ENCODE data around the gene GPR18. TPM values are rescaled to one million over a fixed set of nuclear protein-coding genes. Genes with fewer than 3 reads are reported as not detected.
"Not testable (repeated sequence)": the region's sequence is repeated elsewhere in the genome, so short reads cannot be mapped to it uniquely, and the experiment has no call there.

Gene GPR18
- polyA plus RNA-seq, 1 donor: 0.28 TPM

DNA sequence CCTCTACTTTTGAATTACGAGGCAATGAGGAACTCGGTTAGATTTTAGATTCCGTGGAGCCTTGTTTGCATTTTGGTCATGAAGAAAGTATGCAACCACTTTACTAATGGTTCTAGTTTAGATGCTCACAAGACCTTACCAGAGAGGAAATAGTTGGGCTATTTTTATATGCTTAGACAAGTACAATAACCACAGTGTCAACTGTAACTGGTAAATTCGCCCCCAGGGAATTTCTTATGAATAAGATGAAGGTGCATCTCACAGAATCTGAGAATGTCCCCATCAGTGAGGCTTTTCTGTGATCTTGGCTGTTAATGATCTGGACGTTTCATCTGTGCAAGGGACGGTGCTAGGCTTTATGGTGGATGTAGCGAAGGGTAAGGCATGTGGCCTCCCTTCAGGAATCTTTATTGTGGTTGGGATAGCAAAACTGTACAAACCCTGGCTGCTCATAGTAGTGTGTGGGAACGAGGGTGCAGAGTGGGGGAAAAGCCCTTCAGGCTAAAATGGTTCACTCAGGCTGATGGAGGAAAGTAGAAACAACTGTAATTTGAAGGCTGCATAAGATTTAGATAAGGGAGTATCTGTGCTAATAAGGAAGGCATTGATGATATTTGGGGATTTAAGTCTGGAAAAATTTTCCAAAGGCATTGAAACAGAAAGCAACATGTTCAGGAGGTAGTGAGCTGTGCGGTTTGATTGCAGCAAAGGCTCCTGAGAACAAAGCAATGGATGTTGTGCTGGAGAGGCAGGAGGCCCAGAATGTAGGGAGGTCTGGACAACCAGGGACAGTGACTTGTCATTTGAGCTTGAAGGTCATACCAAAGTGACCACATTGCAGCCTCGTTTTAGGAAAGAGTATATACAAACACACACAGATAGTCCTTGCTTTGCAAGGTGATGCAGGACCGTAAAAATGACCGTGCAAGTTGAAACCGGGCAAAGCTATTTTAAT is 29.2 kb downstream of the GPR18 start:
- no peak for DNase-seq

DNA sequence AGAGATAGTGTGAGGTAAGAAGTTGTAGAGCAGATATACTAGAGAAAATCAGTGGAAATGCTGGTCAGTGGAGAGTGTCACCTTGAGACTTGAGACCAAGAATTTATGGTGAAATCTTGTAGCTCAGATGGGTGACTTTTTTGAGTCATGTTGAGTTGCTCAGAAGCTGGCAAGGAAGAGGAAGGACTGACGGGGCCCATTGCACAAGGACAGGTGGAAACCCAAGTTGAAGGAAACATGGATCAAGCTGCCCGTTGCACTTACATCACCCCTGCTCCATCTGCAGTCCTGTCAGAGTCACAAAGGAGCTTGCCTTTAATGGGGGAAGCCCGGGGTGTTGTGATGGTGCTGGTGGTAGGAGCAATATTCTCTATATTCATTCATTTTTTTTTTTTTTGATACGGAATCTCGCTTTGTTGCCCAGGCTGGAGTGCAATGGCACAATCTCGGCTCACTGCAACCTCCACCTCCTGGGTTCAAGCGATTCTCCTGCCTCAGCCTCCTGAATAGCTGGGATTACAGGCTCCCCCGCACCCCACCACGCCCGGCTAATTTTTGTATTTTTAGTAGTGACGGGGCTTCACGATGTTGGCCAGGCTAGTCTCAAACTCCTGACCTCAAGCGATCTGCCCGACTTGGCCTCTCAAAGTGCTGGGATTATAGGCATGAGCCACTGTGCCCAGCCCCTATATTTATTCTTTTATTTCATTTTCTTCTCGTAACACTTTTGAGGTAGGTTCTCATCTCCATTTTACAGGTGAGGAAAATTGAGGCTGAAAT is 30.1 kb downstream of the GPR18 start:
- no peak for DNase-seq

DNA sequence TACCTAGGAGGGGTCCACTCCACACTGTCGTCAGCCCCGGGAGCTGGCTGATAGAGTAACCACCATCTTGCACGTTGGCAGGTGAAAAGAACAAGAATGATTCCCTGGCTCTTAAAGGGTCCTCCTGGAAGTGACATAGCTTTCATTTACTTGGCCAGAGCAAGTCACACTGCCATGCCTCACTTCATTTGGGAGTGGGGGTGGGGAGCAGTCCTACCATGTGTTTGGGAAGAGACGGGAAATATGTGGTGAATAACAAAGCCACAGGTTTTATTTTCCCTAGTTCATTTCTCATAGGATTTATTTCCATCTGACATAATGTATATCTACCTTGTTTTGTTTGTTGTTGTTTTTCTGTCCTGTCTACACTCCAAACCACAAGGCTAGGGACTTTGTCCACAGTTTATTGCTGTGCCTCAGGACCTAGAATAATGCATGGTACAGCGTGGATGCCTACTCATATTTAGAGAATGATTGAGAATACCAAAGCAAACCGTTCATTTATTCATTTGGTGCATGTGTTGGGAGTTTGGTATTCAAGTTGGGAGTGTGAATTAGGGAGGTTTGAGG is 30.8 kb downstream of the GPR18 start:
- no peak for DNase-seq

DNA sequence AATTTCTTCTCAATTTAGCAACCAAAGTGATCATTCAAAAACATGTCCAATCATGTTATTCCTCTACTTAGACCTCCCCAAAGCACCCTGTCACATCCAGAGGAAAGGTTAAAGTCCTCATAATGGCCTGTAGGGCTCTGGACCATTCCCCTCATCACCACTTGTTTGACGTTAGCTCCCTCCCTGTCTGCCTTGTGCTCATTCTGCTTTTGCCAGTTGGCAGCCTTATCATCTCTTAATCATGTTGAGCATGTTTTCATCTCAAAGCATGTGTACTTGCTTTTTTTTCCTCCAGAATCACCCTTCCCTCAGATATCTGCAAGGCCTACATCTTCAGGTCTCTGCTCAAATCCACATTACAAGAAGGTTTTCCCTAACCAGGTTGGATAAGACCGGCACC is 31.7 kb downstream of the GPR18 start:
- DNase-seq: no peak

DNA sequence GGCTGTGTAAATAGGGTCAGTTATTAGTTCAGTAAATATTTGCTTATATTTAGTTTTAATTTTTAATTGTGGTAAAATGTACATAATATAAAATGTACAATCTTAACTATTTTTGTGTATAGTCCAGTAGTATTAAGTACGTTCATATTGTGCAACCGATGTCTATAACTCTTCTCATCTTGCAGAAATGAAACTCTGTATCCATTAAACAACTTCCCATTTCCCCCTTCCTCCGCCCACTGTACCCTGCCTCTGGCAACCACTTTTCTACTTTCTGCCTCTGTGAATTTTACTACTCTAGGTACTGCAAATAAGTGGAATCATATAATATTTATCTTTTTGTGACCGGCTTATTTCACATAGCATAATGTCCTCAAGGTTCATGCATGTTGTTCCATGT is 33.1 kb downstream of the GPR18 start:
- no peak for DNase-seq

DNA sequence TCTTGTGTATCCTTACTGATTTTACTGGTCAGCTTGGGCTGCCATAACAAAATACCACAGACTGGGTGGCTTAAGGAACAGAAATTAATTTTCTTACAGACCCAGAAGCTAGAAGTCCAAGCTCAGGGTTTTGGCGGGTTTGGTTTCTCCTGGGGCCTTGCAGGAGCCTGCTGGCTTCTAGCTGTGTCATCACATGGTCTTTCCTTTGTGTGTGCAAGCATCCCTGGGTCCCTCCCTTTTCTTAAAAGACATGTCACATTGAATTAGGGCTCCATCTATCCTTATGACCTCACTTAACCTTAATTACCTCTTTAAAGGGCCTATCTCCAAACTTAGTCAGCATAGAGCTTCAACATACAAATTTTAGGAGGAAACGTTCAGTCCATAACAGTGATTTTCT is 34.2 kb downstream of the GPR18 start:
- no peak for DNase-seq

DNA sequence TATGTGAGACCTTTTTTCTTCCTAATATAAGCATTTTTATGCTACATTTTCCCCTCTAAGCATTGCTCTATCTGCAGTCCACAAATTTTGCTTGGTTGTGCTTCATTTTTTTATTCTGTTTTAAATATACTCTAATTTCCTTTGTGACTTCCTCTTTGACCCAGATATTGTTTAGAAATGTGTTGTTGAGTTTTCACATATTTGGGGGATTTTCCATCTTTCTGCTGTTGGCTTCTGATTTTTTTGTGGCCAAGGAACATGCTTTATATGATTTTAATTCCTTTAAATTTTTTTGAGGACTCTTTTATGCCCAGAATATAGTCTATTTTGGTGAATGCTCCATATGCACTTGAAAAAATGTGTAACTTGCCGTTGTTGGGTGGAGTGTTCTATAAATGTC is 34.6 kb downstream of the GPR18 start:
- DNase-seq: no peak

- no peak for DNase-seq
These were observed 36.5 kb downstream of the GPR18 start for GRCh38 chr13:99221567-99222239.

- DNase-seq: no peak
These were observed 37.8 kb downstream of the GPR18 start for GRCh38 chr13:99220199-99220935.

GRCh38 chr13:99218969-99219368 is 39.2 kb downstream of the GPR18 start:
- no peak for DNase-seq

DNA sequence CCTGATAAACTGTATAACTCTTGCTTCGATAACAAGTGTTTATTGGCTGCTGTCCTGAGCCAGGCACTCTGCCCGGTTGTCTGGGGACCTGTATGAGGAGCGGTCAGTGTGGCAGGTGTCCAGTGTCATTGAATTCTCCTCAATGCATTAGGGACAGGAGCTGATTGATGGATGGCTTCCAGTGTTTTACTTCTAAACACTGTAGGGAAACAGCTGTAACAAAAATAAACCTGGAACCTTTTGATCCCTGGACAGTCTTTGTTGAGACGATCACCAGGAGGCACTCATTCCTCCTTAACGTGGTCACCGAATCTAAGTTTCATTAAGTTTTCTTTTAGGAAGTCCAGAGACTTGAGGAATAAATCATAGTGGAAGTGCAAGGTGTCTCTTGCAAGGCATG is 39.6 kb downstream of the GPR18 start:
- DNase-seq: no peak

DNA sequence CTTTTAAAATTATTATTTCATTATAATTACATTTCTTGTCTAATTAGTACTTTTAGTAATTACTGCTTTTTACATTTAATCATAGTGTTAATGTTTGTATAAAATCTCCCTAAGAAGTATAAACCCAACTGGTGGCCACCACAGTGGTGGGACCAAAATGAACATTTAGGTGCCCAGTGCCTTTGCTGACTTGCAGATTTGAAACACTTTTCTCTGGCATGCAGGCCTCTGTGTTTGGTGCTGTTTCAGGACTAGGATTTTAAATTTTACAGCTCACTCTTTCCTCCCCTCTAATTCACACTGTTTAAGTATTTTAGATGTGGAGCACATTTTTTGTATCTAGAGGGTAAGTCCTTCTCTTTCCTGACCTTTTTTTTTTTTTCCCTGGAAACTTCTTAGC is 40.1 kb downstream of the GPR18 start:
- DNase-seq: no peak

GRCh38 chr13:99217461-99218110 is 40.6 kb downstream of the GPR18 start:
- DNase-seq: no peak

GRCh38 chr13:99215184-99215830 is 42.9 kb downstream of the GPR18 start:
- DNase-seq: no peak

DNA sequence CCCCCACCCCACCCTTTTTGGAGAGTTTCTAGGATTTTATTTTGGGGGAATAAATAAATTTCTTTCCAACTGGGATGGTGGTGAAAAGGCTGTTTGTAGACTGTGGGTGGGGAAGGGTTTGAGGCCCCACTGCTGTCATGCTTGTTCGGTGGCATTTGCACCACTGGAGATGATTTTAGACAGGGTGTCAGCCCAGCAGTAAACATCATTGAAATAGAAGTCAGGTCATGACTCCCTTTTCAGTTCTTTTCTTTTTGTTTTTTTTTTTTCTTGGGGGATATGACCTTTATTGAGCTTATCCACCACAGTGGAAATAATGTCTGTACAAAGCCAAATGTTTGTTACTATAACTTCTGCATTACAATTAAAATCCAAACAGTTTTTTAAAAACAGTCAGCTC is 43.4 kb downstream of the GPR18 start:
- no peak for DNase-seq

- no peak for DNase-seq
These were observed 43.9 kb downstream of the GPR18 start for GRCh38 chr13:99214232-99214631.

DNA sequence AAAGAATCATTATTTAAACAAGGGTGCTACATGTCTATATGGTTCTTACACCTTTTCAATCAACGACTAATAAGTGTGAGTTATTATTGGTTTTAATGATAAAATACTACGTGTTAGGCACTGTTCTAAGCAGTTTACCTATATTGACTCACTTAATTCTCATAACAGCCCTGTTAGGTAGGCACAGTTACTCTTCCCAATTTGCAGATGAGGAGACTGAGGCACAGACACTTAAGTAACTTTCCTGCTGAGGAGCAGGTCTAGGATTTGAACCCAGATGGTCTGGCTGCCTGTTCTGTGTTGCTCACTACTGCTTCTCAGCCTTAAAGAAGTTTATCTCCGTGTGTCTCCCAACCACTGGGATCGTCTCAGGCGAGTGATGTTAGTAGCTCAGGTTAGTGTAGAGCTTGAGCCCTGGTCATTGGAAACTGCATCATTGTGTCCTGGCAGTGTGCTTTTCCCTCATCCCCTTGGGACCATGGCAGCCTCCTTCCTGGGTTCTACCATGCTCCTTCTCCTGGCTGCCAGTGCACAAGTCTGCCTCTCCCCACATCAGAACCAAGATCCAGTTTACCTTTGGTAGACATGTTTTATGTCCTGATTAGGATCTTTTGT is 46.7 kb downstream of the GPR18 start:
- DNase-seq: no peak

- DNase-seq: not testable (repeated sequence)
These were observed 47.6 kb downstream of the GPR18 start for GRCh38 chr13:99210627-99211026.

DNA sequence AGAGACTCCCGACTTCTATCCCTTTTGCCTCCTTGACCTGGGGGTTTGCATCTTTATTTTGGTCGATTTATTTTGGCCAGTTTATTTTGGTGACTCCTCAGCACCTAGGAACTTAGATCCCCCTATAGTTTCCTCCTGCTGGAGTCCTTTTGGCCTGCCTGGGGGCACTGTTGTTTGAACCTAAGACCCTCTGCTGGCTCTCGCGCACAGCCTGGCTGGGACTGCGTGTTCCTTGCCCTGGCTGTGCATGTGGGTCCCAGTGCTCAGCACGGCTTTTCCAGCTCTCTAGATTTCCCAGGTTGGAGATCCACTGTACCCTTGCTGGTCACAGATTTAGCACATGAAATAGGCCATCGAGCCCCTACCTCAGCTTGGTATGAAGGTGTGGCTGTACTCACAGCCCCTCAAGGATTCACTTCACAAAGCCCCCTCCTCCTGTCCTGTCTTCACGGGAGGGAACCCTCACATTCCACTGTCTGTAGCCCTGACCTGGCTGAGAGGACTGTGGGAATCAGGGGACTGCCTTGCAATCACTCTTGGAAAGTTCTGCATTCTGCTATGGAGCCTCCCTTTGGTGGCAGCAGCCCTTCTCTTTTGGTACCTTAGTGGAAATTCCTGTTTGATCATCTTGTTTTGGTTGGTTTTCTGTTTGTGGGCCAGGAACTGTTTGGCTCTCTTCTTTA is 49.2 kb downstream of the GPR18 start:
- DNase-seq: no peak

Measured in left kidney (tissue), 2 donors.